Testis (tissue), 2 donors: Measurements from ENCODE around the gene SLAMF8.

Source experiments
- CTCF ChIP-seq, 3 experiments: fragments of 450-650 bp in 2 of 3; fragments of 200-600 bp in 1 of 3; sonication (generic) in 1 of 3; IDR thresholded peaks; one replicate each; pipeline ENCODE4 v1.5.1; 2016 to 2019; ENCODE audit warnings: antibody characterized with exemption in 3 of 3, mild to moderate bottlenecking in 2 of 3, moderate library complexity in 1 of 3
- POLR2A ChIP-seq: fragments of 450-650 bp; IDR thresholded peaks from one replicate; pipeline ENCODE4 v1.6.1; 2017; ENCODE audit warnings: antibody characterized with exemption, mild to moderate bottlenecking, moderate library complexity

- no peak for TF ChIP-seq CTCF (IDR thresholded peaks at IDR 0.05)
- no peak for TF ChIP-seq POLR2A
These were observed 34.5 kb downstream of the SLAMF8 start for GRCh38 chr1:159861218-159861617.
